DOHH2 (cell line): ENCODE results near the gene LATS2.
"Not testable (repeated sequence)": the region's sequence is repeated elsewhere in the genome, so short reads cannot be mapped to it uniquely, and the experiment has no call there.

Experiments
- H3F3A ChIP-seq: fragments of 200-600 bp; sonication (generic), shearing (Covaris generic); 2 replicates; pipeline ENCODE4 v1.6.0; 2016; ENCODE audit warnings: antibody characterized with exemption, mild to moderate bottlenecking; ENCODE audit not compliant: control insufficient read depth, insufficient read depth
- H3K27ac ChIP-seq: fragments of 200-600 bp; sonication (generic); 2 replicates; pipeline ENCODE4 v1.5.1; 2014; ENCODE audit warnings: low read depth, mild to moderate bottlenecking, low read length, moderate library complexity
- H3K27me3 ChIP-seq: fragments of 200-600 bp; sonication (generic); 2 replicates; pipeline ENCODE4 v1.6.1; 2014; ENCODE audit warnings: mild to moderate bottlenecking, low read length, mixed read lengths; ENCODE audit not compliant: control insufficient read depth
- H3K36me3 ChIP-seq: fragments of 200-600 bp; sonication (generic); 2 replicates; pipeline ENCODE4 v1.6.1; 2014; ENCODE audit warnings: mild to moderate bottlenecking, low read length, moderate library complexity, mixed read lengths; ENCODE audit not compliant: control insufficient read depth
- H3K4me1 ChIP-seq: fragments of 200-600 bp; sonication (generic); 2 replicates; pipeline ENCODE4 v1.6.1; 2014; ENCODE audit warnings: mild to moderate bottlenecking, low read length, mixed read lengths; ENCODE audit not compliant: control insufficient read depth
- H3K4me2 ChIP-seq: fragments of 200-600 bp; sonication (generic); 2 replicates; pipeline ENCODE4 v1.6.0; 2014; ENCODE audit warnings: mild to moderate bottlenecking, low read length, moderate library complexity
- H3K4me3 ChIP-seq: fragments of 200-600 bp; sonication (generic); 2 replicates; pipeline ENCODE4 v1.5.1; 2014; ENCODE audit warnings: mild to moderate bottlenecking, low read length, mixed read lengths
- H3K79me2 ChIP-seq: fragments of 200-600 bp; sonication (generic); 2 replicates; pipeline ENCODE4 v1.6.1; 2014; ENCODE audit warnings: mild to moderate bottlenecking, low read length, mixed read lengths; ENCODE audit not compliant: control insufficient read depth
- H3K9me2 ChIP-seq: fragments of 200-600 bp; sonication (generic); replicated peaks from 2 replicates; pipeline ENCODE4 v1.6.1; 2014; ENCODE audit warnings: mild to moderate bottlenecking, low read length, mixed read lengths; ENCODE audit not compliant: control insufficient read depth
- H3K9me3 ChIP-seq: fragments of 200-600 bp; sonication (generic); 2 replicates; pipeline ENCODE4 v1.6.1; 2014; ENCODE audit warnings: antibody characterized with exemption, low read length, mixed read lengths; ENCODE audit not compliant: control insufficient read depth, insufficient read depth
- H4K20me1 ChIP-seq: fragments of 200-600 bp; sonication (generic); 2 replicates; pipeline ENCODE4 v1.6.0; 2014; ENCODE audit warnings: low read depth, mild to moderate bottlenecking, antibody characterized with exemption, low read length, moderate library complexity; ENCODE audit not compliant: control insufficient read depth, insufficient read depth
- EZH2phosphoT487 ChIP-seq: fragments of 200-600 bp; sonication (generic); IDR thresholded peaks from 2 replicates; pipeline ENCODE4 v1.6.1; 2017; ENCODE audit warnings: borderline replicate concordance, mild to moderate bottlenecking, antibody characterized with exemption, low read length, moderate library complexity, mixed read lengths
- TF ChIP-seq, protein P1 (sequence below): fragments of 200-600 bp; sonication (generic); IDR thresholded peaks from one replicate; pipeline ENCODE4 v1.5.1; 2014; ENCODE audit warnings: antibody characterized with exemption, mild to moderate bottlenecking, low read depth, low read length; ENCODE audit not compliant: poor library complexity, severe bottlenecking

Gene LATS2

DNA sequence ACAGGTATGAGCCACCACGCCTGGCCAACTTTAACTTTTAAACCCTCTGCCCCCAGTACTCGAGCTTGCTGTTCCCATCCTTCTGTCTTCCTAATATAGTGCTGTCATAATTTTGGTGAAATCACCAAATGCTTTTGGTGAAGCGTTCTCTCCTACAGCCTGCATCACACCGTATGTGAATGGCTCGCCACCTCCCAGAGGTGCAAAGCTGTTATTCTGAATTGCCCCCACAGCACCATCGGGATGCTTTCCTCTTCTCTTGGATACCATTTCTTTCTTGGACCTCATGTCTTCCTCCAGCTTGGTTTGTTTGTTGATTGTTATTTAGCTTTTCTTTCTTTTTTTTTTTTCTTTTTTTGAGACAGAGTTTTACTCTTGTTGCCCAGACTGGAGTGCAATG is 105.9 kb downstream of the LATS2 start:
- TF ChIP-seq EZH2phosphoT487 = no peak
- TF ChIP-seq, protein P1, sequence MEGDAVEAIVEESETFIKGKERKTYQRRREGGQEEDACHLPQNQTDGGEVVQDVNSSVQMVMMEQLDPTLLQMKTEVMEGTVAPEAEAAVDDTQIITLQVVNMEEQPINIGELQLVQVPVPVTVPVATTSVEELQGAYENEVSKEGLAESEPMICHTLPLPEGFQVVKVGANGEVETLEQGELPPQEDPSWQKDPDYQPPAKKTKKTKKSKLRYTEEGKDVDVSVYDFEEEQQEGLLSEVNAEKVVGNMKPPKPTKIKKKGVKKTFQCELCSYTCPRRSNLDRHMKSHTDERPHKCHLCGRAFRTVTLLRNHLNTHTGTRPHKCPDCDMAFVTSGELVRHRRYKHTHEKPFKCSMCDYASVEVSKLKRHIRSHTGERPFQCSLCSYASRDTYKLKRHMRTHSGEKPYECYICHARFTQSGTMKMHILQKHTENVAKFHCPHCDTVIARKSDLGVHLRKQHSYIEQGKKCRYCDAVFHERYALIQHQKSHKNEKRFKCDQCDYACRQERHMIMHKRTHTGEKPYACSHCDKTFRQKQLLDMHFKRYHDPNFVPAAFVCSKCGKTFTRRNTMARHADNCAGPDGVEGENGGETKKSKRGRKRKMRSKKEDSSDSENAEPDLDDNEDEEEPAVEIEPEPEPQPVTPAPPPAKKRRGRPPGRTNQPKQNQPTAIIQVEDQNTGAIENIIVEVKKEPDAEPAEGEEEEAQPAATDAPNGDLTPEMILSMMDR = no peak
- H3K27me3 ChIP-seq = no peaks in the 10 kb centered on the region

DNA sequence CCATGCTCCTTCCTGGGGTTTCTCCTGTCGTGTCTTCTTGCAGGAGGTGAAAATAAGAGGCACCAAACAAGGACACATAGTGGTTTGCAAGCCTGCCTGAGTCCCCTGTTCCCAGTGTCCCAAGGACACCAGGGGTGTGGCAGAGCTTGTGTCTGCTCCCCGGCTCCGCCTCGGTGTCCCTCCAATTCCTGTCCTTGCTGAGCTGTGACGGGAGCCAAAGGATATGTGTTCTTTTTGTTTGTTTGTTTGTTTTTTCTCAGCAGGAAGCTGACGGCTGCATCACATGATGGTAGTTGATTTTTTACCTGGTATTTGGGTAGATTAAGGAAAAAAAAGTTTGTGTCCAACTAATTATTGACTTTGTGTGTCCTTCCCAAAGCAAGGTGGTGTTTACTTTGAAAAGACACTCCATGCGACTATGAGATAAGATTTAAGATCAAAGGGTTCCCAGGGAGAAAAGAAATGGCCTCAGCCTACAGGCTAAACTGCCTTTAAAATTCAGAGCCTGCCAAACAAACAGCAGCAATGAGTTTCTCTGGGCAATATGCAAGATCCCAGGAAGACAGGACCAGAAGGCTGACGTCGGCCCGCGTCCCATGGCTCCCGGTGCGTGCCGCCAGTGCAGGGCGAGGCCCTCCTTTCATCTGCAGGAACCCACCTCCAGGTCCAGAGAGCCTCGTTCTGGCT is 108.0 kb downstream of the LATS2 start:
- Histone ChIP-seq H3K4me3 (no peak overlapping the region), H3K79me2 (no peaks in the 10 kb centered on the region), H4K20me1 (no peaks in the 10 kb centered on the region), H3K9me2 (no peaks in the 10 kb centered on the region), H3K4me2 (no peak overlapping the region), H3K27me3 (no peaks in the 10 kb centered on the region), H3K9me3 (no peaks in the 10 kb centered on the region), H3K27ac (no peak overlapping the region), H3F3A (no peaks in the 10 kb centered on the region), H3K36me3 (no peaks in the 10 kb centered on the region), H3K4me1 (no peaks in the 10 kb centered on the region)
- TF ChIP-seq EZH2phosphoT487 = no peak
- TF ChIP-seq, protein P1 = no peak

More for the DNA sequence above, 105.9 kb downstream of the LATS2 start:
- Histone ChIP-seq H4K20me1 (no peaks in the 10 kb centered on the region), H3K4me1 (no peaks in the 10 kb centered on the region), H3K79me2 (no peaks in the 10 kb centered on the region), H3K9me2 (no peaks in the 10 kb centered on the region), H3K27ac (no peak overlapping the region), H3F3A (no peaks in the 10 kb centered on the region), H3K4me2 (no peak overlapping the region), H3K9me3 (no peaks in the 10 kb centered on the region), H3K36me3 (no peaks in the 10 kb centered on the region), H3K4me3 (no peak overlapping the region)

DNA sequence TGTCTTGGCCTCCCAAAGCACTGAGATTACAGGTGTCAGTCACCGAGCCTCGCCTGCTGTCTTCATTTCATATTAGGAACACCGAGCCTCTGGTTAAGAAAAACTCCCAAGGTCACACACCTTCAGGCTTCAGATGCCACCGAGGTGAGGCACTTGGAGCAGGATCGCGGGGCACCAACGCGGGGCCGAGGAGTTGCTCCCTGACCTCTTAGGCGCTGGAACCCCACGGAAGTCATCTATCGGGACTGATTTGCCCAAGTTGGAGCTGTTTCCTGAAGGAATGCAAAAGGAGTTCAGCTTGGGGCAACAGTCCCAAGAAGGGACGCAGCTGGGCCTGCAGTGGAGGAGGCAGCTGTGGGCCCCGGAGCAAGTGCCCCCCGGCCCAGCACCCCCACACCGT is 108.5 kb downstream of the LATS2 start:
- Histone ChIP-seq H4K20me1 (no peaks in the 10 kb centered on the region), H3K9me3 (no peaks in the 10 kb centered on the region), H3K9me2 (no peaks in the 10 kb centered on the region), H3K36me3 (no peaks in the 10 kb centered on the region), H3K4me2 (no peak overlapping the region), H3K4me3 (no peak overlapping the region), H3K27ac (no peak overlapping the region), H3K79me2 (no peaks in the 10 kb centered on the region), H3F3A (no peaks in the 10 kb centered on the region), H3K27me3 (no peaks in the 10 kb centered on the region), H3K4me1 (no peaks in the 10 kb centered on the region)
- TF ChIP-seq EZH2phosphoT487 = no peak
- TF ChIP-seq, protein P1 = no peak

DNA sequence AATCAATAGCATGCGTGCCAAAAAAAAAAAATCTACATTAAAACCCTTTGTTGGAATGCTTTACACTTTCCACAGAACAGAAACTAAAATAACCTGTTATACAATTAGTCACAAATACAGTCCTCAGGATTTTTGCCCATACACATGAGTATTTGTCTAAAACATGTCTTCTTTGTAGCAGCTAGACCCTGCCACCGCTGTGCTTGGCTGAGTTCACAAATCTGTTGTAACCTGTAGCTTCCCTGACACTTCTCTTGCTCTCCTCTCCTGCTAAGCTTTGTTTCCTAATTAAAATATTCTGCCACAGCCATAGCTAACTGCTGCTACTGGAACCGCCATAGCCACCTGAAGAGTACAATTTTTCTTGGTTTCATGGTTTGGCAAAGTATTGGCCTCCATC is 113.4 kb downstream of the LATS2 start:
- not testable (repeated sequence) for H3K9me2 ChIP-seq

More for the DNA sequence above, 113.4 kb downstream of the LATS2 start:
- not testable (repeated sequence) for H3K27ac ChIP-seq, H3K36me3 ChIP-seq, H3K4me3 ChIP-seq, H3K4me2 ChIP-seq, H3K27me3 ChIP-seq, H4K20me1 ChIP-seq, H3K4me1 ChIP-seq, H3F3A ChIP-seq, H3K9me3 ChIP-seq, H3K79me2 ChIP-seq
